ENCODE results near the gene POPDC3.

POPDC3 gene

GRCh38 chr6:105186576-105186975 lies 6.8 kb upstream of the POPDC3 start:
- POLR2A ChIA-PET = no interaction called here
- Histone ChIP-seq H3K4me1 (ENCODE audit: control insufficient read depth, insufficient read depth, low read length) (peaks cover 8% of the 10 kb centered on the region; the same call in 1 of the 2 replicates), H3K9me3 (ENCODE audit: control insufficient read depth, insufficient read depth, low read depth, low read length) (no peaks in the 10 kb centered on the region), H3K36me3 (ENCODE audit: control insufficient read depth in 2 of 2, insufficient read depth in 1 of 2, low read length in 2 of 2) (no peaks in the 10 kb centered on the region), H3K4me3 (ENCODE audit: low read depth, low read length) (no peak overlapping the region), H3K27ac (ENCODE audit: extremely low read depth, low read depth, low read length) (no peak overlapping the region)
- CTCF ChIA-PET = no interaction called here
- TF ChIP-seq IKZF3 (tag by site-specific recombination; IDR thresholded peaks at IDR 0.05) (no peak), ZBTB10 (tag by site-specific recombination; IDR thresholded peaks at IDR 0.05) (no peak), RBAK (tag by site-specific recombination; IDR thresholded peaks at IDR 0.05) (no peak), ZSCAN23 (tag by site-specific recombination; IDR thresholded peaks at IDR 0.05) (no peak), MYNN (tag by site-specific recombination; IDR thresholded peaks at IDR 0.05; ENCODE audit: borderline replicate concordance) (no peak), BCL11B (tag by site-specific recombination; IDR thresholded peaks at IDR 0.05; ENCODE audit: low read depth) (no peak), ZNF404 (tag by site-specific recombination; IDR thresholded peaks at IDR 0.05) (no peak), WT1 (tag by site-specific recombination; IDR thresholded peaks at IDR 0.05) (no peak), ZNF585B (tag by site-specific recombination; IDR thresholded peaks at IDR 0.05) (no peak), ZNF664 (tag by site-specific recombination; IDR thresholded peaks at IDR 0.05) (no peak), ZNF155 (tag by site-specific recombination; IDR thresholded peaks at IDR 0.05) (no peak), ZEB2 (tag by site-specific recombination; IDR thresholded peaks at IDR 0.05) (no peak), PRDM1 (tag by site-specific recombination; IDR thresholded peaks at IDR 0.05) (no peak), BCL11A (tag by site-specific recombination; IDR thresholded peaks at IDR 0.05; ENCODE audit: low read depth) (no peak), ZNF112 (tag by site-specific recombination; IDR thresholded peaks at IDR 0.05) (no peak), ZNF785 (tag by site-specific recombination; IDR thresholded peaks at IDR 0.05) (no peak), ZNF623 (tag by site-specific recombination; IDR thresholded peaks at IDR 0.05) (no peak), ZNF670 (tag by site-specific recombination; IDR thresholded peaks at IDR 0.05; ENCODE audit: low read depth) (no peak), ZNF10 (tag by site-specific recombination; IDR thresholded peaks at IDR 0.05) (no peak), ZNF18 (tag by site-specific recombination; IDR thresholded peaks at IDR 0.05) (no peak)

- no peak overlapping the region for H3K4me3 ChIP-seq (ENCODE audit: low read depth, low read length)
- H3K4me1 ChIP-seq (ENCODE audit: control insufficient read depth, insufficient read depth, low read length) = peaks cover 8% of the 10 kb centered on the region; the same call in 1 of the 2 replicates
- POLR2A ChIA-PET = no interaction called here
- H3K36me3 ChIP-seq (ENCODE audit: control insufficient read depth in 2 of 2, insufficient read depth in 1 of 2, low read length in 2 of 2) = no peaks in the 10 kb centered on the region
- H3K27ac ChIP-seq (ENCODE audit: extremely low read depth, low read depth, low read length) = no peak overlapping the region
- no peaks in the 10 kb centered on the region for H3K9me3 ChIP-seq (ENCODE audit: control insufficient read depth, insufficient read depth, low read depth, low read length)
- CTCF ChIA-PET = interaction anchor here (0.6 kb wide), 2 partner anchors 590 to 798 kb away, joined by 3 read pairs; no protein-coding TSS in a partner anchor
- TF ChIP-seq RBAK (tag by site-specific recombination; IDR thresholded peaks at IDR 0.05) = no peak
- no peak for TF ChIP-seq ZNF404 (tag by site-specific recombination; IDR thresholded peaks at IDR 0.05)
- TF ChIP-seq HIC1 (tag by site-specific recombination; IDR thresholded peaks at IDR 0.05) = no peak
- no peak for TF ChIP-seq ZBTB17 (tag by site-specific recombination; IDR thresholded peaks at IDR 0.05)
- TF ChIP-seq ZNF184 (tag by site-specific recombination; IDR thresholded peaks at IDR 0.05) = no peak
- TF ChIP-seq ZFP37 (tag by site-specific recombination; IDR thresholded peaks at IDR 0.05) = no peak
- TF ChIP-seq ZSCAN5A (tag by site-specific recombination; IDR thresholded peaks at IDR 0.05) = no peak
- no peak for TF ChIP-seq ZNF221 (tag by site-specific recombination; IDR thresholded peaks at IDR 0.05; ENCODE audit: borderline replicate concordance)
- no peak for TF ChIP-seq ZNF114 (tag by site-specific recombination; IDR thresholded peaks at IDR 0.05)
- no peak for TF ChIP-seq ZNF48 (tag by site-specific recombination; IDR thresholded peaks at IDR 0.05)
- TF ChIP-seq ZFP41 (tag by site-specific recombination; IDR thresholded peaks at IDR 0.05; ENCODE audit: borderline replicate concordance) = no peak
- no peak for TF ChIP-seq ZEB2 (tag by site-specific recombination; IDR thresholded peaks at IDR 0.05)
- no peak for TF ChIP-seq ZNF561 (tag by site-specific recombination; IDR thresholded peaks at IDR 0.05; ENCODE audit: borderline replicate concordance)
- TF ChIP-seq ZNF529 (tag by site-specific recombination; IDR thresholded peaks at IDR 0.05; ENCODE audit: insufficient replicate concordance) = no peak
These were observed 5.1 kb upstream of the POPDC3 start for GRCh38 chr6:105184921-105185320.
